Activated T-helper 17 cell treated with anti-CD3 and anti-CD28 coated beads, Interleukin-2, amount 50 U/mL, for 72 hours (primary cell): ENCODE results near the gene FITM1. TPM values are rescaled to one million over a fixed set of nuclear protein-coding genes. Genes with fewer than 3 reads are reported as not detected.

ENCODE experiments used
- ATAC-seq: fragments of 150-1000 bp; cut with Tn5 transposase; replicated peaks from 2 replicates; pipeline ENCODE4 v1.10.0; 2021; ENCODE audit warnings: mild to moderate bottlenecking, moderate library complexity
- H3K27ac Mint-ChIP-seq: one replicate; pipeline ENCODE4 v1.8.0; 2022; ENCODE audit warnings: mixed read lengths
- H3K27me3 Mint-ChIP-seq: one replicate; pipeline ENCODE4 v1.8.0; 2022; ENCODE audit warnings: mixed read lengths
- H3K36me3 Mint-ChIP-seq: one replicate; pipeline ENCODE4 v1.8.0; 2022; ENCODE audit warnings: low read depth, mild to moderate bottlenecking, mixed read lengths
- H3K4me1 Mint-ChIP-seq: one replicate; pipeline ENCODE4 v1.8.0; 2022; ENCODE audit warnings: mixed read lengths
- H3K4me3 Mint-ChIP-seq: one replicate; pipeline ENCODE4 v1.8.0; 2022; ENCODE audit warnings: mild to moderate bottlenecking, mixed read lengths
- H3K9me3 Mint-ChIP-seq: one replicate; pipeline ENCODE4 v1.8.0; 2022; ENCODE audit warnings: mixed read lengths
- total RNA-seq, 2 donors: library from RNA; stranded (reverse); gene quantifications; one replicate each; pipeline ENCODE4 v1.2.3, GENCODE V29; 2022

FITM1 gene
- total RNA-seq, 2 donors from 2014 or later: 0.58 TPM; not detected in 1

- H3K27ac Mint-ChIP-seq: peak overlapping the region; percentile 78
- no peaks in the 10 kb centered on the region for H3K27me3 Mint-ChIP-seq
- peaks cover 94% of the 10 kb centered on the region for H3K36me3 Mint-ChIP-seq
- H3K4me3 Mint-ChIP-seq: peak overlapping the region; percentile 36
- H3K4me1 Mint-ChIP-seq: peaks cover 33% of the 10 kb centered on the region
- ATAC-seq: no peak
- H3K9me3 Mint-ChIP-seq: no peaks in the 10 kb centered on the region
Observed at GRCh38 chr14:24164518-24164991, 34.1 kb downstream of the FITM1 start.

DNA sequence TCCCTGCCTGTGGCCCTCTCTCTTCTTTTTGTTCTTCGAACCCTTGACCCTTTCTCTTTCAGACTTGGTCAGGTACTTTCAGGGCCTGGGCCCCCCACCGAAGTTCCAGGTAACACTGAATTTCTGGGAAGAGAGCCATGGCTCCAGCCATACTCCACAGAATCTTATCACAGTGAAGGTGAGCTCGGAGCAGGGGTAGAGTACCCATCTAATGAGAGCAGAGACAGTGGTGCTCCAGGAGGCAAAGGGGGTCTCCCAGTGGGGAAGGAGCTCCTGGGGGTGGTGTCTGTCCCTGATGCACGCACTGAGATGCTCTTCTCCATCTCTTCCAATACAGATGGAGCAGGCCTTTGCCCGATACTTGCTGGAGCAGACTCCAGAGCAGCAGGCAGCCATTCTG lies 35.3 kb downstream of the FITM1 start:
- H3K4me3 Mint-ChIP-seq: no peak overlapping the region
- no peak for ATAC-seq
- peaks cover 33% of the 10 kb centered on the region for H3K4me1 Mint-ChIP-seq
- peaks cover 91% of the 10 kb centered on the region for H3K36me3 Mint-ChIP-seq
- no peaks in the 10 kb centered on the region for H3K27me3 Mint-ChIP-seq
- H3K9me3 Mint-ChIP-seq: no peaks in the 10 kb centered on the region
- no peak overlapping the region for H3K27ac Mint-ChIP-seq

DNA sequence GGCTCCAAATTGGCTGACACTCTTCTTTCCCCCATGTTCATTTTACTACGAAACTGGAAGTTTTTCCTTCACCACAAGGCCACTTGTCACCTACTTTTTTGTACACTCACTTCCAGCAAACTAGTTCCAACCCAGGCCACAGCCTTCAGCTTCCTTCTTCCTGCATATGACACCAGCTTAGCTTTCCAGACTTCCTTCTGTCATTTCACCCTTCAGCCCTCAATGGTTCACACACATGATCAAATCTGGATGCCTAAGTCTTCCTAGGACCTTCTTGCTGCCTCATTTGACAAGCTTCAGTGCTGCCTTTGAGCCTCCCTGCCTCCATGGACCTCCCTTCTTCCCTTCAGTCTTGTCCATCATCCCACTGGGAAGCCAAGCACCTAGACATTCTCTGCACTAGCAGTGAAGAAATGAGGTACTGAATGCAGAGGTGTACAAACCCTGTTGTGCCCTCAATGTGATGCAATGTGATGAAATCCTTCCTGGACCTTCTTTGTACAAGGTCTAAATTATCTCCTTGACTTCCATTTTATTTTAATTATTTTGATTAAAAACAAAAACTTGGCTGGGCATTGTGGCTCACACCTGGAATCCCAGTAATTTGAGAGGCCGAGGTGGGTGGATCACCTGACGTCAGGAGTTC lies 37.1 kb downstream of the FITM1 start:
- no peak for ATAC-seq
- peak overlapping the region; percentile 32 for H3K27ac Mint-ChIP-seq
- peaks cover 86% of the 10 kb centered on the region for H3K36me3 Mint-ChIP-seq
- H3K4me1 Mint-ChIP-seq: peaks cover 23% of the 10 kb centered on the region
- H3K4me3 Mint-ChIP-seq: no peak overlapping the region
- H3K27me3 Mint-ChIP-seq: no peaks in the 10 kb centered on the region
- H3K9me3 Mint-ChIP-seq: no peaks in the 10 kb centered on the region

GRCh38 chr14:24171422-24172260 lies 41.2 kb downstream of the FITM1 start, which contains the start of gene REC8:
TSS of gene REC8 (plus strand) at chr14:24172080. CDS start at chr14:24172553, 473 bp downstream.
- peak; percentile 70 for ATAC-seq
- peak within 1 kb of the TSS; percentile 86 for H3K27ac Mint-ChIP-seq
- no peaks in the 10 kb centered on the region for H3K9me3 Mint-ChIP-seq
- no peaks in the 10 kb centered on the region for H3K27me3 Mint-ChIP-seq
- peak within 1 kb of the TSS; percentile 74 for H3K4me3 Mint-ChIP-seq
- H3K4me1 Mint-ChIP-seq: peaks cover 10% of the 10 kb centered on the region
- peaks cover 84% of the 10 kb centered on the region for H3K36me3 Mint-ChIP-seq

DNA sequence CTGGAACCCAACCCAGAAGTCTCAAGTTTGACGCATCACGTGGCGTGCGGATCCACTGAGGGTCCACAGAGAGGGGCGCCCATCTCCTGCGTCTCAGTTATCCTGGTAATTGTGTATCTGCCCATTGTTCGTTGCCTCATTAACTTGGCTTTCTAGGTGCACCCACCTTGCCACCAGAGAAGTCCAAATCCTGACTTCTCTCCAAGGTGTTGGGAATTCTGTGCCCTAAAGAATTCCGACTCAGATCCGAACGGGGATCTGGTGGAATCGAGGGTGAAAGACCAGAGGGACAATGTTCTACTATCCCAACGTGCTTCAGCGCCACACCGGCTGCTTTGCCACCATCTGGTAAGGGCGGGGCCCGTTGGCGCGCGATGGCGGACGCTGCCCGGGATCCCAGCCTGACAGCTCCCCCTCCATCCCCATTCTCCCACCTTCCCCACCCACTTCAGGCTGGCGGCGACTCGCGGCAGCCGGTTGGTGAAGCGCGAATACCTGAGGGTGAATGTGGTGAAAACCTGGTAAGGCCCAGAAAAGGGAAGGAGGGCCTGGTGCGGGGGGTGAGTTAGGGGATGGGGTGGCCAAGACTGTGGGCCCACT lies 41.9 kb downstream of the FITM1 start:
- H3K4me1 Mint-ChIP-seq: peaks cover 9% of the 10 kb centered on the region
- no peaks in the 10 kb centered on the region for H3K27me3 Mint-ChIP-seq
- H3K9me3 Mint-ChIP-seq: no peaks in the 10 kb centered on the region
- peak overlapping the region; percentile 74 for H3K4me3 Mint-ChIP-seq
- peaks cover 84% of the 10 kb centered on the region for H3K36me3 Mint-ChIP-seq
- H3K27ac Mint-ChIP-seq: no peak overlapping the region
- ATAC-seq: no peak

DNA sequence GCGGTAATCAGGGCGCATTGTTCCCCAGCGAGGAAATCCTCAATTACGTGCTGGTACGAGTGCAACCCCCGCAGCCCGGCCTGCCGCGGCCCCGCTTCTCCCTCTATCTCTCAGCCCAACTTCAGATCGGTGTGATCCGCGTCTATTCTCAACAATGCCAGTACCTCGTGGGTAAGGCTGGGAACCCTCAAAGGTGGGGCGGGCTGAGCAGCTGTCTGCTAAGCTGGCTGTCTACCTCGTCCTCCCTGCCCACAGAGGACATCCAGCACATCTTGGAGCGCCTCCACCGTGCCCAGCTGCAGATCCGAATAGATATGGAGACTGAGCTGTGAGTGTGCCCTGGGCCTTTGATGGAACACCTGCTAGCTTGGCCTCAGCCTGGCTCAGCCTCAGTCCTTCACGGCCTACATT lies 42.4 kb downstream of the FITM1 start:
- Mint-ChIP-seq H3K4me3 (peak overlapping the region; percentile 25), H3K9me3 (no peaks in the 10 kb centered on the region), H3K4me1 (peaks cover 6% of the 10 kb centered on the region), H3K27me3 (no peaks in the 10 kb centered on the region), H3K36me3 (peaks cover 84% of the 10 kb centered on the region), H3K27ac (peak overlapping the region; percentile 25)
- no peak for ATAC-seq

DNA sequence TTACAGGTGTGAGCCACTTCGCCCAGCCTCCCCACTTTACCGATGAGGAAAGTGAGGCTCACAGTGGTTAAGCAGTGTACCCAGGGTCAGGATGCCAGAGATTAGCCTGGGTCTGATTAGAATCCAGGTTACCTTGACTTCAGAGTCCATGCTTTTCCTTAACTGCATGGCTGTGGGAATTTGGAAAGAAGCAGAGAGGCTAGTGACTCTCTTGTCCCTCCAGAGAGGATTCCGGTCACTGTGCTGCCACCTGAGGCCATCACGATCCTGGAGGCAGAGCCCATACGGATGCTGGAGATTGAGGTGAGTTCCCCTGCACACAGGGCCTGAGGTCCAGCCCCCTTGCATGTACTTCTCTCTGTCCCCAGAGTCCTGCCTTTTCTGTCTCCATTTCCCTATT lies 46.1 kb downstream of the FITM1 start:
- Mint-ChIP-seq H3K4me3 (no peak overlapping the region), H3K4me1 (no peaks in the 10 kb centered on the region), H3K9me3 (no peaks in the 10 kb centered on the region), H3K36me3 (peaks cover 88% of the 10 kb centered on the region), H3K27me3 (no peaks in the 10 kb centered on the region), H3K27ac (peak overlapping the region; percentile 59)
- no peak for ATAC-seq

DNA sequence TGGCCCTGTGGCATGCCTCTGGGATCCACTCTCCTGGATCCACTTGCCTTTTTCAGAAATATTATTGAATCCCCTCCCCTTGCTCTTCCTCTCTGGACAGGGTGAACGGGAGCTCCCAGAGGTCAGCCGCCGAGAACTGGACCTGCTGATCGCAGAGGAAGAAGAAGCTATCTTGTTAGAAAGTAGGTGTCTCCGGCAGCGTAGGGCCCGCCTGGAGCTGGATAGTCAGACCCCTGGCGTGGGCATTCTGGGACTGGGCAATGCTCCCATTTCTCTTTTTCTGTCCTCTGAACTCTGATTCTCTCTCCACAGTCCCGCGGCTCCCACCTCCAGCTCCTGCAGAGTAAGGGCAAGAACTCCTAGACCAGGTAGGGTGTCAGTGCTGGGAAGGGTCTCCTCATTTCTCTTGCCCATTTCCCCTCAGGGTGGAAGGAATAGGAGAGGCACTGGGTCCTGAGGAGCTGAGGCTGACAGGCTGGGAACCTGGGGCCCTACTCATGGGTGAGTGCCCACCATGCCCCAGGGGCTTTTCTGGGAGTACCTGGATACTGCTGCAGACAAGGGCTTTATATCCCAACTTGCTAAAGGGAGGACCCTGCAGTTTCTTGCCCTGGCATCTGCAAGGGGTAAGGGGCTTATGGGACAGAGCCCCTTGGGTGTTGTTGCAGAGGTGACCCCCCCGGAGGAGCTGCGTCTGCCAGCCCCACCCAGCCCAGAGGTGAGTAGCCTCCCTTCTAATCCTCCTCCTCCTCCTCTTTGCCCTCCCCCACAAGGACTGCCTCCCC lies 46.8 kb downstream of the FITM1 start:
- Mint-ChIP-seq H3K4me1 (no peaks in the 10 kb centered on the region), H3K4me3 (no peak overlapping the region), H3K27me3 (no peaks in the 10 kb centered on the region), H3K36me3 (peaks cover 87% of the 10 kb centered on the region), H3K9me3 (no peaks in the 10 kb centered on the region), H3K27ac (peak overlapping the region; percentile 59)
- no peak for ATAC-seq

DNA sequence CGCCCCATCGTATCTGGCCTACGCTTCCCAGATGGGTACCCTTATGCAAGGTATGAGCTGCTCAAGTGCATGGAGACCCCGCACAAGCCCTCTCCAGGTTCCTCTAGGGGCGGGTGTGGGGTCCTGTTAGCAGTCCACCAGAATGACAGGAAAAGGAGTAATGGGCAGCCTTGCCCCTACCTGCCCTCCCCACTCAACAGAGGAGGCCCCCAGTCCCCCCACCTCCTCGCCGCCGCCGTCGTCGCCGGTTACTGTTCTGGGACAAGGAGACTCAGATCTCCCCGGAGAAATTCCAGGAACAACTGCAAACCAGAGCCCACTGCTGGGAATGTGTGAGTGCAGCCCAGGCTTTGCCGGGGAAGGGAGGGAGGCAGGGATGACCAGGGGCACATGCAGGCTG lies 47.4 kb downstream of the FITM1 start:
- no peak for ATAC-seq
- no peaks in the 10 kb centered on the region for H3K27me3 Mint-ChIP-seq
- no peaks in the 10 kb centered on the region for H3K9me3 Mint-ChIP-seq
- no peak overlapping the region for H3K4me3 Mint-ChIP-seq
- H3K4me1 Mint-ChIP-seq: no peaks in the 10 kb centered on the region
- H3K36me3 Mint-ChIP-seq: peaks cover 90% of the 10 kb centered on the region
- H3K27ac Mint-ChIP-seq: no peak overlapping the region

- Mint-ChIP-seq H3K27ac (peak overlapping the region; percentile 5), H3K4me1 (no peaks in the 10 kb centered on the region), H3K36me3 (peaks cover 90% of the 10 kb centered on the region), H3K27me3 (no peaks in the 10 kb centered on the region), H3K9me3 (no peaks in the 10 kb centered on the region), H3K4me3 (no peak overlapping the region)
- ATAC-seq: no peak
Observed at GRCh38 chr14:24178399-24179178, 48.1 kb downstream of the FITM1 start.

- Mint-ChIP-seq H3K27ac (peak overlapping the region; percentile 5), H3K36me3 (peaks cover 86% of the 10 kb centered on the region), H3K27me3 (no peaks in the 10 kb centered on the region)
Observed at GRCh38 chr14:24179294-24179960, 49.0 kb downstream of the FITM1 start.

DNA sequence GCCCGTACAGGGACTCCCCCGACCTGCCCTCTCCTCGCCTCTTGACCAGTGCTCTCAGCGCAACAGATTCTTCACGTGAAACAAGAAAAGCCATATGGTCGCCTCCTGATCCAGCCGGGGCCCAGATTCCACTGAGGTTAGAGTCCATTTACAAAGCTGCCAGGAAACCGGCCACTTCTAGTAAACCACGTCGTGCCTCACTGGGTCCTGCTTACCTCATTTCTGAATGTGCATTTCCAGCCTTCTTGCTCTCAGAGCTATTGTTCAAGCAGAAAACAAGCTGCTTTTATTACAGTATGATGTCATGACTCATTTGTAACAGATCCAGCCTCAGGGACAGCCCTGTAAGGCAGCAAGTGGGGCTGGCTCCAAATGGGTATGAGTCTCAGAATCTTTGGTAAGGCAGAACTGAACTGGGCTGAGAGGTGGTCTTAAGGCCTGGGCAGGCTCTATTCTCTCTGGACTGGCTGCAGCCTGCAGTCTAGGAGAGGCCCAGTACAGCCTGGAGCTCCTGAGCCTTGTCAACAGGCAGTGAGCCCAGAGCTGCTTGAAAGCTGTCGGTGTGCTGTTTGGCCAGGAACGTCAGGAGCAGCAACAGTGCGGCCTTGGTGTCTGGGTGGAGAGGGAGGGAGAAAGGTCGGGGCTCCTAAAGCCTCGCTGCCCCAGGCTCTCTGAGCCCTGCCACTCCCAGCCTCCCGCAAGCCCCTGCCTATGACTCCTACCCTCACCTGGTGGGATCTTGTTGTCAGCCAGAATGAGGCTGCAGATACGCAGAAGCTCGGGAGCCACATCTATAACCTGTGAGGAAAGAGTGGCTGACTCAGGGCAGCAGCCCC lies 49.7 kb downstream of the FITM1 start:
- Mint-ChIP-seq H3K4me1 (no peaks in the 10 kb centered on the region), H3K36me3 (peaks cover 85% of the 10 kb centered on the region), H3K27ac (peak overlapping the region; percentile 5), H3K27me3 (no peaks in the 10 kb centered on the region), H3K9me3 (no peaks in the 10 kb centered on the region), H3K4me3 (no peak overlapping the region)
- ATAC-seq: no peak

More at GRCh38 chr14:24179294-24179960, 49.0 kb downstream of the FITM1 start:
- ATAC-seq: no peak
- Mint-ChIP-seq H3K4me3 (no peak overlapping the region), H3K9me3 (no peaks in the 10 kb centered on the region), H3K4me1 (no peaks in the 10 kb centered on the region)
